Ovary (tissue), 9 donors: ENCODE results near the gene TTLL11. TPM values are rescaled to one million over a fixed set of nuclear protein-coding genes. Genes with fewer than 3 reads are reported as not detected.
A peak's percentile ranks its signal among the peaks of the same experiment; 100 is the strongest.
"Not testable (repeated sequence)": the region's sequence is repeated elsewhere in the genome, so short reads cannot be mapped to it uniquely, and the experiment has no call there.

Source experiments
- DNase-seq, 5 donors: peaks; one replicate each; pipeline ENCODE4 v3.0.0-alpha.2; 2019 to 2020
- H3K27ac ChIP-seq, 2 donors: fragments of 200-600 bp; one replicate each; pipeline versions ENCODE4 v1.5.1 to v1.8.0; 2019 to 2022
- H3K27me3 ChIP-seq: fragments of 200-600 bp; one replicate; pipeline ENCODE4 v1.8.0; 2022
- H3K36me3 ChIP-seq: fragments of 200-600 bp; sonication (generic); one replicate; pipeline ENCODE4 v1.5.1; 2019
- H3K4me1 ChIP-seq: one replicate; pipeline ENCODE4 v1.8.1; 2013; ENCODE audit warnings: mild to moderate bottlenecking, moderate library complexity; ENCODE audit not compliant: insufficient read depth
- H3K4me3 ChIP-seq: fragments of 200-600 bp; sonication (generic); one replicate; pipeline ENCODE4 v1.5.1; 2017
- H3K9me3 ChIP-seq, 2 donors: fragments of 200-600 bp in 1 of 2; sonication (generic) in 1 of 2; one replicate each; pipeline versions ENCODE4 v1.5.1 to v1.8.1; 2013 to 2019; ENCODE audit warnings: mild to moderate bottlenecking in 1 of 2, moderate library complexity in 1 of 2
- EP300 ChIP-seq: sonication (generic); formaldehyde crosslinking; IDR thresholded peaks from one replicate; pipeline ENCODE4 v1.6.1; 2017; ENCODE audit warnings: antibody characterized with exemption
- POLR2A ChIP-seq: fragments of 450-650 bp; IDR thresholded peaks from one replicate; pipeline ENCODE4 v1.6.1; 2017; ENCODE audit warnings: antibody characterized with exemption, mild to moderate bottlenecking, moderate library complexity
- WGBS, 3 donors: extraction: QIAGEN DNeasy Blood & Tissue Kit in 1 of 3; methylation state at CpG; one replicate each; pipeline versions ENCODE4 v1.1.5 to v1.1.7; 2013 to 2017; 5-methylcytosine and 5-hydroxymethylcytosine counted together
- intact Hi-C, 4 donors: fragments of 100-400 bp; cut with DNase I; formaldehyde crosslinking; loops; one replicate each; pipeline versions ENCODE4 v1.11.0 to v1.15.1; 2022 to 2023
- polyA plus RNA-seq, 2 donors: library from polyadenylated mRNA; stranded (reverse); fragments of 200-250 nt in 1 of 2; fragments of 350-450 nt in 1 of 2; fragmentation: Illumina TruSeq in 1 of 2; extraction: RNeasy Lipid Tissue Mini Kit (QIAGEN cat#74804) in 1 of 2; gene quantifications; one replicate each; pipeline ENCODE4 v1.2.3, GENCODE V29; 2013 to 2014
- total RNA-seq, 7 donors: library from RNA; depleted of rRNA in 2 of 7; stranded (reverse); fragments of >200 nt in 2 of 7; fragmentation: NEBNext Ultra II Directional in 3 of 7; extraction: Animal tissue kit (Norgen Biotek cat#: 25700) in 3 of 7; gene quantifications; one replicate each; pipeline versions ENCODE4 v1.1.0 to v1.2.4, GENCODE V29; 2016 to 2023
- TF ChIP-seq, protein P1 (sequence below), 3 donors: fragments of 450-650 bp in 2 of 3; fragments of 200-600 bp in 1 of 3; IDR thresholded peaks; one replicate each; pipeline versions ENCODE4 v1.5.1 to v1.8.0; 2016 to 2022; ENCODE audit warnings: antibody characterized with exemption in 3 of 3, mild to moderate bottlenecking in 1 of 3
- donor health status: DM: no; HTN: no; CAD: no; lungs with moderate emphysema.
- donor health status: DM: no; HTN: no; CAD: no.
- donor health status: Bipolar disorder and iron deficiency.
- donor health status: DM: yes; HTN: yes; CAD: no.
- donor health status: DM: no; HTN: no; CAD: no.
- donor health status: DM: yes; HTN: yes; CAD: no.

The TTLL11 gene
- total and polyA plus RNA-seq, 9 donors: 6.1 to 13.5 (median 9.2) TPM

GRCh38 chr9:121897140-121897539 lies 196.0 kb downstream of the TTLL11 start:
- H3K36me3 ChIP-seq: no peaks in the 10 kb centered on the region
- WGBS, 3 donors: 90 to 96% (median 93%) methylated on average over 10 of the region's 10 CpGs
- TF ChIP-seq POLR2A (no peak), EP300 (no peak)
- TF ChIP-seq, protein P1, sequence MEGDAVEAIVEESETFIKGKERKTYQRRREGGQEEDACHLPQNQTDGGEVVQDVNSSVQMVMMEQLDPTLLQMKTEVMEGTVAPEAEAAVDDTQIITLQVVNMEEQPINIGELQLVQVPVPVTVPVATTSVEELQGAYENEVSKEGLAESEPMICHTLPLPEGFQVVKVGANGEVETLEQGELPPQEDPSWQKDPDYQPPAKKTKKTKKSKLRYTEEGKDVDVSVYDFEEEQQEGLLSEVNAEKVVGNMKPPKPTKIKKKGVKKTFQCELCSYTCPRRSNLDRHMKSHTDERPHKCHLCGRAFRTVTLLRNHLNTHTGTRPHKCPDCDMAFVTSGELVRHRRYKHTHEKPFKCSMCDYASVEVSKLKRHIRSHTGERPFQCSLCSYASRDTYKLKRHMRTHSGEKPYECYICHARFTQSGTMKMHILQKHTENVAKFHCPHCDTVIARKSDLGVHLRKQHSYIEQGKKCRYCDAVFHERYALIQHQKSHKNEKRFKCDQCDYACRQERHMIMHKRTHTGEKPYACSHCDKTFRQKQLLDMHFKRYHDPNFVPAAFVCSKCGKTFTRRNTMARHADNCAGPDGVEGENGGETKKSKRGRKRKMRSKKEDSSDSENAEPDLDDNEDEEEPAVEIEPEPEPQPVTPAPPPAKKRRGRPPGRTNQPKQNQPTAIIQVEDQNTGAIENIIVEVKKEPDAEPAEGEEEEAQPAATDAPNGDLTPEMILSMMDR (IDR thresholded peaks at IDR 0.05): no peak
- intact Hi-C loops: loop anchor here in 1 of 4 donors (10.0 kb wide), 1 partner anchor 342 kb away; no protein-coding TSS in a partner anchor
- no peak for DNase-seq
- H3K27ac ChIP-seq: no peak overlapping the region
- H3K4me1 ChIP-seq: peaks cover 3% of the 10 kb centered on the region
- H3K4me3 ChIP-seq: no peak overlapping the region
- no peaks in the 10 kb centered on the region for H3K27me3 ChIP-seq
- H3K9me3 ChIP-seq: no peaks in the 10 kb centered on the region

DNA sequence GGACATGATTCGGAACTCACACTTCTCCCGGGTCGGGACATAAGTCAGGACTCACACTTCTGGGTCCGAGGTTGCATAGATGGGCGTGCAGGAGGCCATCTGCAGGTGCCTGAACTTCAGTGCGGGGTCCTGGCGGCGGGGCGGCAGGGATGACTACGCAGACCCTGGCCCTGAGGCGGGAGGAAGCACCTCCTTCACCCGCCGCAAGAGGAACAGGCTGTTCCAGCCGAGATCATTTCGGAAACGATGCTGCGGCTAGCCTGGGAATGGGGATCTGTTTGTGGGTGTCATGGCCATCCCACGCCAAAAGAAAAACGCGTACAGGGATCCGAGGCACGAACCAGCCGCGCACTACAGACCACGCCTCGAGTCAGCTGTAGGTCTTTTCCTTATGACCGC lies 196.6 kb downstream of the TTLL11 start:
- TF ChIP-seq EP300 (no peak), POLR2A (no peak)
- TF ChIP-seq, protein P1 (IDR thresholded peaks at IDR 0.05): no peak
- H3K27me3 ChIP-seq: no peaks in the 10 kb centered on the region
- DNase-seq: no peak
- peaks cover 3% of the 10 kb centered on the region for H3K4me1 ChIP-seq
- H3K9me3 ChIP-seq: no peaks in the 10 kb centered on the region
- no peak overlapping the region for H3K27ac ChIP-seq
- WGBS, 3 donors: 94 to 96% (median 95%) methylated on average over 27 of the region's 27 CpGs
- intact Hi-C loops: loop anchor here in 1 of 4 donors (10.0 kb wide), 1 partner anchor 342 kb away; no protein-coding TSS in a partner anchor
- H3K36me3 ChIP-seq: no peaks in the 10 kb centered on the region
- no peak overlapping the region for H3K4me3 ChIP-seq

DNA sequence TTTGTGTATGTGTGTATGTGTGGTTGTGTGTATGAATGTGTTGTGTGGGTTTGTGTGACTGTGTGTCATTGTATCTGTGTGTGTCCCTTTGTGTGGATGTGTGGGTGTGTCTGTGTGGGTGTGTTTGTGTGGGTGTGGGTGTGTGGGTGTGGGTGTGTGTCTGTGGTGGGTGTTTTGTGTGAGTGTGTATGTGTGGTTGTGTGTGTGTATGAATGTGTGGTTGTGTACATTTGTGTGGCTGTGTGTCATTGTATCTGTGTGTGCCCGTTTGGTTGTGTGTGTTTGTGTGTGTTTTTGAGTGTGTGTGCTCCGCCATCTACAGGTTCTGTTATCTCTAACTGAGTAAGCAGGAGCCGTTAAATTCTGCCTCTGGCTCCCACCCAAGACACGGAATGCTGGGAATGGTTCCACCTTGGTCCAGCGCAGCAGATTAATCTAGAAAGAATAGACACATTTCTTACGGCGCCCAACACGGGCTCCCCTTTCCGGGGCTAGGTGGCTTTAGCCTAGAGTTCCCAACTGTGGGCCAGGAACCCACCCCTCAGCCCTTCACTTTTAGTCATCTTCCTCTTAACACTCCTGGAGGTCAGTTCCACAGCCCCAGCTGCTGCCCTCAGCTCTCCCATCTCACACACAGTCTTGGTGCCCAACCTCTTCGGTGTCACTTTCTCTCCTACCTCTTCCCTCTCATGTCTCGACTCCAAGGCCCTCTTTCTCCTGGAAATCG lies 197.1 kb downstream of the TTLL11 start:
- H3K9me3 ChIP-seq: no peaks in the 10 kb centered on the region
- DNase-seq: peak; percentile 76 to 80 (median 78)
- WGBS, 3 donors: 35 to 38% (median 37%) methylated on average over 12 of the region's 12 CpGs
- peak overlapping the region in 1 of 2 donors; percentile 56 for H3K27ac ChIP-seq
- H3K4me1 ChIP-seq: peaks cover 3% of the 10 kb centered on the region
- TF ChIP-seq POLR2A (no peak), EP300 (no peak)
- TF ChIP-seq, protein P1 (IDR thresholded peaks at IDR 0.05): peak in 1 of 3 donors; percentile 16
- no peaks in the 10 kb centered on the region for H3K36me3 ChIP-seq
- H3K27me3 ChIP-seq: no peaks in the 10 kb centered on the region
- intact Hi-C loops: loop anchor here in 1 of 4 donors (10.0 kb wide), 1 partner anchor 341 kb away; no protein-coding TSS in a partner anchor
- no peak overlapping the region for H3K4me3 ChIP-seq

DNA sequence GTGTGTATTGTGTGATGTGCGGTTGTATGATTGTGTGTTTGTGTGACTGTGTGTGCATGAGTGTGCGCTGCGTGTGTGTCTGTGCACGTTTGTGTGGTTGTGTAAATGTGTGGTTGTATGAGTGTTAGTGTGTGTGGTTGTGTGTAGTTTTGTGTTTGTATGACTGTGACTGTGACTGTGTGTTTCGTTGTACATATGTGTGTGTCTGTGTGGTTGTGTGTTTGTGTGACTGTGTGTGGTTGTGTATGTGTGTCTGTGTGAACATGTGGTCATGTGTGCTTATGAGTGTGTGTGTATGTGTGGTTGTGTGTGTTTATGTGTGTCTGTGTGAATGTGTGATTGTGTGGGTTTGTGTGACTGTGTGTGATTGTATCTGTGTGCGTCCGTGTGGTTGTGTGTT lies 197.8 kb downstream of the TTLL11 start:
- WGBS, 3 donors: 47 to 78% (median 74%) methylated on average over 7 of the region's 7 CpGs
- H3K36me3 ChIP-seq: no peaks in the 10 kb centered on the region
- TF ChIP-seq EP300 (no peak), POLR2A (no peak)
- TF ChIP-seq, protein P1 (IDR thresholded peaks at IDR 0.05): no peak

GRCh38 chr9:121894380-121894779 lies 198.7 kb downstream of the TTLL11 start:
- not testable (repeated sequence) for H3K27ac ChIP-seq, H3K4me3 ChIP-seq, H3K4me1 ChIP-seq, H3K36me3 ChIP-seq, H3K27me3 ChIP-seq, DNase-seq, H3K9me3 ChIP-seq
- 45 to 94% (median 61%) methylated on average over 2 of the region's 2 CpGs for whole genome bisulfite sequencing, 3 donors
- intact Hi-C loops: loop anchor here in 1 of 4 donors (10.0 kb wide), 1 partner anchor 340 kb away; no protein-coding TSS in a partner anchor

More for the DNA sequence above, 197.8 kb downstream of the TTLL11 start:
- Histone ChIP-seq H3K27ac (no peak overlapping the region), H3K4me3 (no peak overlapping the region), H3K4me1 (peaks cover 3% of the 10 kb centered on the region), H3K9me3 (no peaks in the 10 kb centered on the region), H3K27me3 (no peaks in the 10 kb centered on the region)
- intact Hi-C loops: loop anchor here in 1 of 4 donors (10.0 kb wide), 1 partner anchor 341 kb away; no protein-coding TSS in a partner anchor
- DNase-seq: no peak
